GM12872 (cell line): ENCODE measurements around the gene DSG4.

Source experiments
- CTCF ChIP-seq: IDR thresholded peaks from 3 replicates; pipeline ENCODE4 v1.5.1; 2011; ENCODE audit warnings: low read depth, mild to moderate bottlenecking, low read length, moderate library complexity; ENCODE audit not compliant: insufficient read depth

The DSG4 gene

GRCh38 chr18:31413137-31413536, 36.6 kb downstream of the DSG4 start:
- TF ChIP-seq CTCF, result no peak

GRCh38 chr18:31417850-31418249, 41.3 kb downstream of the DSG4 start:
- TF ChIP-seq CTCF, result no peak

DNA sequence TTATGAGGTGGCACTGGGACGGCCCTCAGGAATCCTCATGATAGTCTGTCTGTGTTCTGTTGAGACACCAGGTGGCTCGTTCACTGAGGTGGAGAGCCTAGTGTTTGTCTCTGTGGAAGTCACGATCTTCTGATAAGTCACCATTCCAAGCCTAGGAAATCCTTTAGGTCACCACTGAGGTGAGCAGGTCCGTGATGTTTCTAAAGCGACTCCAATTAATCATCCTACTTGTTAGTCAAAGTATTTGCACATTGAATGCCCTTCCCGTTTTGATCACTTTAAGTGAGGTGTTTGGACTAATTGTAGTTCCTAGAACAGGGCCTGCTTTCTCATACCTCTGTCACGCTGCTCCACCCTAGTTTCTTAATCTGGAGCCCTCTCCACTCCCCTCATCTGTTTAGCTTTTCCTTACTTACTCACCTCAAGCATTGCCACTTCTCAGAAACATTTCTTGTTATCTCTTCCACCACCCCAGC, 42.9 kb downstream of the DSG4 start:
- no peak for TF ChIP-seq CTCF

DNA sequence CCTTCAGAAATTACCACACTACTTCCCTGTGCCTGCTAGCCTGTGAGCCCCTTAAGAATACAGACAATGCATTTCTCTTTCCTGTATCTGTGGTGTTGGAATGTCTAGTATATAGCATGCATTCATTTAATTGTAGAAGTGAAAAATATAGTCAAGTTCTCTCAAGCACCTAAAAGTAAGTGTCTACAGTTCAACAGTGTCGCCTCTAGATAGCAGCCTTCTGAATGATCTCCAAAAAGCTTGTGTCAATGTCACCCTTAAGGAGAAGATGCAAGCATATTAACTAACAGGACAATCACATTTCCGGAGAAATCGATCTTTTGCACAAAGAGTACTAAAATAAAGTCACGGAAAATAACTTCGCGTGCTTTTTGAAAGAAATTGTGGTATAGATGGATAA, 43.5 kb downstream of the DSG4 start:
- TF ChIP-seq CTCF, result no peak

- TF ChIP-seq CTCF, result no peak
These were observed 43.9 kb downstream of the DSG4 start for GRCh38 chr18:31420524-31420923.

GRCh38 chr18:31424383-31424988, 47.9 kb downstream of the DSG4 start:
- TF ChIP-seq CTCF, result peak; percentile 80

DNA sequence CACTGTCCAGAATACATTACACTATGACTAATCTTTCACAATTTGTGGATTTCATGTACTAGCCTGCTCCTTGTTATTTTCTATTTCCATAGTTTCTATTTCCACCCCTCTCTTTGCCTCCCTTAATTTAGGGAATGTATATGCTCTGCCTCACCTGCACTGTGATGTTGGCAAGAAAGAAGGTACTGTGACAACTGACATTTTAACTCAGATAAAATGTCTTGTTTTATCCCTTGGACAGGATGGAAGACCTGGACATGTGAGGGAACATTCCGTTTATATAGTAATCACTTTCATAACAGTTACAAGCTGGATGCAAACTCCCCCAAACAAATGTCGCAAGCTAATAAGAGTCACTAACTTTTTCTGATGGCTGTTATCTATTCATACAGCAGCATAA, 49.4 kb downstream of the DSG4 start:
- TF ChIP-seq CTCF, result no peak

- TF ChIP-seq CTCF, result no peak
These were observed 50.4 kb downstream of the DSG4 start for GRCh38 chr18:31426871-31427406.
